ENCODE data around the gene HAND1. TPM values are rescaled to one million over a fixed set of nuclear protein-coding genes. Genes with fewer than 3 reads are reported as not detected.
A peak's percentile ranks its signal among the peaks of the same experiment; 100 is the strongest.

HAND1 gene
- total and polyA plus RNA-seq, 8 donors, result 0.08 to 0.09 TPM; not detected in 6

DNA sequence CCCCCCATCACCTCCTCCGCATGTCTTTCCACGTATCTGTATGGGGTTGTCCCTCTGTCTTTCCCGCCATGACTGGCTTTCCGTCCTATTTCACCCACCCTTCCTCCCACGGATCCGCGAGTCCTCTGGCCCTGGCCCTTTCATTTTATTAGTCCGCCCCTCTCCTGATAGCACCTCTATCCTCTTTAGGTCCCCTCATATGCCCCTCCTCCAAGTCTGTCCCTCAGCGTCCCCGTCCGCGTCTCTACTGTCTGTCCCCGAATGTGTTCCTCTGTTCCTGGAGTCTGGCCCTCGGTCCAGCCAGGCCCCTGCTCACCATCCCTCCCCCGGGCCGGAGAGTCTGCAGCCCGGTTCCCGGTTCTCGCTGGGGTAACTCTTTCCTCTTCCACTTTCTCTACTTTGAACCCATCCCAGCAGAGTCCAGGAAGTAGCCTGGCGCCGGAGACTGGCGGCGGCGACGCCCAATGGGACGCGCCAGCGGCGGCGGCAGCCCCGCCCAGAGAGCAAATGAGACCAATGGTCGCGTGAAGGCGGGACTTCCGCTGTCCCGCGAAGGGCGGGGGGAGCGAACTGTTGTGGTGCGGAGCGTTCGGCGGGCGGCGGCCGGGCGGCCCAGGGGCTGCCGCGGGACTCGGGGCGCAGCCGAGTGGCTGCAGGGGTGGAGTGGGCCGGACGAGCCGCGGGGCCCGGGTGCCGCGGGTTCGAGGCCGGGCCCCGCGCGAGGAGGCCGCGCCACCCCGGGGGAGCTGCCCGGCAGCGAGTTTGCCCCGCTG, 32.4 kb downstream of the HAND1 start, which contains the start of gene SAP30L:
Gene SAP30L (plus strand): TSS at position 576 of the 773 bp plus-strand sequence. CDS start 608 bp downstream, outside the sequence.
- Histone ChIP-seq H3K36me3 (peaks cover 0 to 4% (median 0%) of the 10 kb centered on the region in 3 donors), H3K9me3 (no peaks in the 10 kb centered on the region), H3K4me3 (peak within 1 kb of the TSS; percentile 93 to 100 (median 98)), H3K27me3 (no peaks in the 10 kb centered on the region), H3K4me1 (peaks cover 4 to 21% (median 8%) of the 10 kb centered on the region in 3 donors), H3K27ac (peak within 1 kb of the TSS; percentile 29 to 64 (median 58))
- ATAC-seq (peak; percentile 98 to 99 (median 98)), DNase-seq (peak; percentile 94 to 99 (median 96)), FAIRE-seq (no peak)
- intact Hi-C loops (cut with DNase I), result no loop called here
- 0% methylated on average over 58 to 70 of the region's 70 CpGs for WGBS, 2 donors
- TF ChIP-seq, protein P1, sequence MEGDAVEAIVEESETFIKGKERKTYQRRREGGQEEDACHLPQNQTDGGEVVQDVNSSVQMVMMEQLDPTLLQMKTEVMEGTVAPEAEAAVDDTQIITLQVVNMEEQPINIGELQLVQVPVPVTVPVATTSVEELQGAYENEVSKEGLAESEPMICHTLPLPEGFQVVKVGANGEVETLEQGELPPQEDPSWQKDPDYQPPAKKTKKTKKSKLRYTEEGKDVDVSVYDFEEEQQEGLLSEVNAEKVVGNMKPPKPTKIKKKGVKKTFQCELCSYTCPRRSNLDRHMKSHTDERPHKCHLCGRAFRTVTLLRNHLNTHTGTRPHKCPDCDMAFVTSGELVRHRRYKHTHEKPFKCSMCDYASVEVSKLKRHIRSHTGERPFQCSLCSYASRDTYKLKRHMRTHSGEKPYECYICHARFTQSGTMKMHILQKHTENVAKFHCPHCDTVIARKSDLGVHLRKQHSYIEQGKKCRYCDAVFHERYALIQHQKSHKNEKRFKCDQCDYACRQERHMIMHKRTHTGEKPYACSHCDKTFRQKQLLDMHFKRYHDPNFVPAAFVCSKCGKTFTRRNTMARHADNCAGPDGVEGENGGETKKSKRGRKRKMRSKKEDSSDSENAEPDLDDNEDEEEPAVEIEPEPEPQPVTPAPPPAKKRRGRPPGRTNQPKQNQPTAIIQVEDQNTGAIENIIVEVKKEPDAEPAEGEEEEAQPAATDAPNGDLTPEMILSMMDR (IDR thresholded peaks at IDR 0.05), result no peak

DNA sequence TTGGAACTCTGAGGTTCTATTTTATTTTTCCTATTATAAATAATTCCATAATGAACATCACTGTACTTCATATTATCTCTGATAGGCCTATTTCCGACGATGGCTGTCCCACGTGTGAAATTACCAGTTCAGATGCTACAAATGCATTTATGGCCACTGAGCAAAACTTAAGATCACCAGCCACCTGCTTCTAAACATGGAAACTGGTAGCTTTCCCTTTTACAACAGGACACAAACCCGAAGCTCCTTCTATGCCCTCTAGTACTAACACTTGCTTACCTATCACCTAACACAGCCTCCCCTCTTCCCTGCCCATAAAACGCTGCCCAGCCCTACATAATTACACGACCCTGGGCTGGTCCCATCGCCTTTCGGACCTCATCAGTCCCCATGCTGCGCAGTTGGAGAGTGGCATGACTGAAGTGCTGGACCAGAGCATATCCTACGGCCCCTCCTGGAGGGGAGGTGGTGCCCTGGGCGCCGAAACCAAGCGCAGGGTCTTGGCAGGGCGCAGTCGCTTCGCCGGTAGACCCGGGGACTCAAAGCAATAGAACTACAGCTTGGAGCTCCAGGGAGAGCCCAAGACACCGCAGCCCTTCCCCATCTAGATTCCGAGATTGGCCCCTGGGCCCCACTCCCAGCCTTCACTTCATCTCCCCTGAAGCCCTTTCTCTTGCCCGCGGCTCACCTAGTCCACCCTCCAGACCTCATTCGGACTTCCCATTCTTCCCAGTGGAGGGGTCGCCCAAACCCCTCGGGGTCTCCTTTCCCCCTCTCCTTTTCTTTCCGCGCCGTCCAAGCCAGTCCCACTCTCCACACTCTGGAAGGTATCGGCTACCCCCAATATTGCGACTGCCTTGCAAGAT, 33.2 kb downstream of the HAND1 start:
- WGBS, 2 donors, result 5% methylated on average over 30 of the region's 30 CpGs
- intact Hi-C loops (cut with DNase I), result no loop called here
- Histone ChIP-seq H3K4me1 (peaks cover 4 to 21% (median 8%) of the 10 kb centered on the region in 3 donors), H3K27ac (peak overlapping the region in 3 of 4 donors; percentile 12 to 64 (median 54)), H3K36me3 (peaks cover 0 to 4% (median 0%) of the 10 kb centered on the region in 3 donors), H3K4me3 (peak overlapping the region; percentile 93 to 100 (median 98)), H3K9me3 (no peaks in the 10 kb centered on the region), H3K27me3 (no peaks in the 10 kb centered on the region)
- peak; percentile 9 to 32 (median 14) for ATAC-seq
- FAIRE-seq, result no peak
- TF ChIP-seq, protein P1 (IDR thresholded peaks at IDR 0.05), result no peak
- DNase-seq, result peak in 4 of 6 donors; percentile 16 to 67 (median 42)

DNA sequence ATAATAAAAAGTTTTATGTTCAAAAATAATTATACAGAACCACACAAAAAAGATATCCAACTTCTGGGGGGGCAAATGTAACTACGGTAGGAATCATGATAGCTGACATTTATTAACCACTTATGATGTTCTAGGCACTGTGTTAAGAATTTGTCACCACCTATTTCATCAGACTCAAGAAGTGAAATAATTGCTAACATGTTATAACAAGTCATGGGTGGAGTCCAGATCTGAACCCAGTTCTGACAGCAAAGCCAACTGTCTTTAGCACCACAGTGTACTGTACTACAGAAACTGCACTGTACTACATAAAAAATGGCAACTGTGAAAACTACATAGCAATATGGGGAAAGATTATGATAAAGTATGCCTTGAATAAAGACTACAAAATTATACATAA, 35.2 kb downstream of the HAND1 start:
- TF ChIP-seq, protein P1 (IDR thresholded peaks at IDR 0.05), result no peak
- intact Hi-C loops (cut with DNase I), result no loop called here
- 86 to 89% methylated on average over 1 of the region's 1 CpG for WGBS, 2 donors
- ATAC-seq (no peak), DNase-seq (no peak), FAIRE-seq (no peak)
- Histone ChIP-seq H3K27me3 (no peaks in the 10 kb centered on the region), H3K27ac (no peak overlapping the region), H3K9me3 (no peaks in the 10 kb centered on the region), H3K4me3 (no peak overlapping the region), H3K36me3 (peaks cover 0 to 12% (median 0%) of the 10 kb centered on the region in 3 donors), H3K4me1 (peaks cover 3 to 11% (median 4%) of the 10 kb centered on the region in 3 donors)

DNA sequence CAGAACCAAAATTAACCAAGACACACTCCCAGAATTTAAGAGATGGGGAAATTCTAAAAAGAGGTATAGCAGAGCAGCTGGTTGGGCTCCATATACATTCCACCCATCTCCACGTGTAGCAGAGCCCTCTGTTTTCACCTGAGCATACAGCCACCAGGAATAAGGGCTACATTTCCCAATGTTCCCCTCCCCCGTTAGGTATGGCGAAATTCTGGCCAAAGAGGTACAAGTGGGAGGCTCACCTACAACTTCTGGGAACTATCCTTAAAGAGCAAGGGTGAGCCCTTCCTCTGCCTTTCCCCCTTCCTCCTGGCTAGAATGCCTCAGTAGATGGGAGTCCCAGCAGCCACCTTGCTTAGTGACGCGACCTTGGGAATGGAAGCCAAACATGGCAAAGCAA, 37.5 kb downstream of the HAND1 start:
- intact Hi-C loops (cut with DNase I), result no loop called here
- H3K9me3 ChIP-seq, result no peaks in the 10 kb centered on the region
- no peak for FAIRE-seq
- H3K4me3 ChIP-seq, result no peak overlapping the region
- H3K4me1 ChIP-seq, result no peaks in the 10 kb centered on the region
- no peaks in the 10 kb centered on the region for H3K27me3 ChIP-seq
- TF ChIP-seq, protein P1 (IDR thresholded peaks at IDR 0.05), result no peak
- no peak overlapping the region for H3K27ac ChIP-seq
- peaks cover 0 to 12% (median 0%) of the 10 kb centered on the region in 3 donors for H3K36me3 ChIP-seq
- no peak for DNase-seq
- no peak for ATAC-seq
- 90% methylated on average over 5 of the region's 5 CpGs for WGBS, 2 donors

All from pancreas (tissue), 10 donors.